Measurements from ENCODE around the gene DHX38.

DHX38 gene

DNA sequence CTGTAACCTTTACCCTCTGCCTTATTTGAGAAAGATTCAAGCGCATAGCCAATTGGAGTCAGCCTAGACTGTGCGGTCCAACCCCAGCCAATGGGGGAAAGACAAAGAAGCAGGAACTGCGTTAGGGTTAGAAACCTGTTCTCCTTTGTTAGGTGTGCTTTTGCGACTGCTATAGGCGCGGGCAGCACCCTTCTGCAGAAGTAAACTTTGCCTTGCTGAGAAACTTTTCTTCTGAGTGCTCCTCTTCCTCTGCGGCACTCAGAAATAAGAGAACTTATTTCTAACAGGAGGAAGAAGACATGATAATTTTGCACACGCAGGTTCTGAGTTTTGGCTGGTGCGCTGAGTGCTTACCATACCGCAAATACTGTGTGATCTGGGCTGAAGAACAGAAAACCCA, 9.2 kb upstream of the DHX38 start:
- DNase-seq = no peak

DNA sequence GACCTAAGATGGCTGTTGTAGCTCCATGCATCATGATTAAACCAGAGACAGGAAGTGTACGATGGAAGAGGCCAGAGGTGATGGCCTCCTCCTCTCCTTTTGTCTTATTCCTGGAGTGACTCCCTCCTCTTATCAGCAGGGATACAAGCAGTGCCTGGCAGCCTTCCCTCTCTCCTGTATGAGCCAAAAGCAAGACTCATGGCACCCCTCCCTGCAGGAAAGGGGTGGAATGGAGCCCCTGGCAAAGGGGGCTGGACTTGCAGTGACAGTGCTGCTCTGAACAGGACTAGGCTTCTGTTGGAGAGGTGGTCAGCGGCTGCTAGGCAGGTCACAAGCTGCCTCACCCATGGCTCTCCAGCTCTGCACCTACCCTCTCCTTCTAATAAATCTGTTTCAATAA, 8.6 kb upstream of the DHX38 start:
- DNase-seq = no peak

DNA sequence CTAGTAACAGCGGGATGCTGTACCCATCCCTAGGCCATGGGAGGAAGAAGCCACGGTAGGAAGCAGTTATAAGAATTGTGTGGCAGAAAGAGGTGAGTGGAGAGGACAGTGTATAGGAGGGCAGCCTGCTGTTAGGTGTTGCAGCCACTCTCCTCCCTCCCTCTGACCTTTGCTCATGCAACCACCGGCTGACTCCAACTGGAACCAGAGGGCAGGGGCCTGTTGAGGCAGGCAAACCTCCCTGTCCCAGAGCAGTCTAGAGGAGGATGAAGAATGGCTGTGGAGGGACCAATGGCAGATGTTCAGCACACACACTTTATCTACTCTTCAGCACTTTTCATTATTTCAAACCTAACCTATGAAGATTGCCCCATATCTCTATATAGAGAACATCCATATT, 2.4 kb upstream of the DHX38 start:
- DNase-seq = no peak

DNA sequence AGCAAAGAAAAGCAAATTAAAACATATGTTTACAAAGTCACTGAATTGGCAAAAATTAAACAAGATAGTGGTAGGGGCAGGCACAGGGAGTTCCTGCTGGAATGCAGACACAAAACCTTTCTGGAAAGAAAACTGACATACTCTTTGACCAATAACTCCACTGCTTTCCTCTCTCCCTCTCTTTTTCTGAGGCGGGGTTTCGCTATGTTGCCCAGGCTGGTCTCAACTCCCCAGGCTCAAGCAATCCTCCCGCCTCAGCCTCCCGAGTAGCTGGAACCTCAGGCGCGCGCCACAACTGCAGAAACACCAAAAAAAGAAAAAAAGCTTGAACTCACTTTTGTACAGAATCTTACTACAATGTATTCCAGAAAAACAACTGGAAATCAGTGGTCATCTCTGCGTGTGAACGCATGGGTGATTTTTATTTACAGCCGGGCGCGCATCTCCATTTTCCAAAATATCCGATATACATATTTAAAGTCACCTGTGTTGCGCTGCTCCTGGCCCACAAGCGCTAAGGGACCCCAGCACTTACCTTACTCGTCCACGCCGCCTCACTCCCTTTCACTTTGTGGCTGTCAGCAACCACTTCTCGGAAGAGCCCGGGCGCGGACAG, 707 bp upstream of the DHX38 start:
- DNase-seq = peak; percentile 12

DNA sequence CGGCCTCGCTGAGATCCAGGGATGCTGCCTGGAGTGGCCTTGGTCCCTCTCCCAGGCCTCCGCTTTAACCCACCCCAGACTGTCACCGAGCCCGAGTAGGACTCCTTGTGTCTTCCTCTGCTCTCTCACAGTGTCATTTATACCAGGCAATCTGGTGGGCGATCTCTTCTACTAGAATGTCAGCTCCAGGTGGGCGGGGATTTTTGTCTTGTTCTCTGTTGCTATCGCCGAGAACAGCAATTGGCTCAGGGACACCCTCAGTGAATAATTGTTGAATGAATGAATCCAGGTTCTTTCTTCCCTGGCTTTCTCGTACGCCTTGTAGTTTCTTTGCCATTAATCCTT, 591 bp downstream of the DHX38 start:
- peak; percentile 69 for DNase-seq

DNA sequence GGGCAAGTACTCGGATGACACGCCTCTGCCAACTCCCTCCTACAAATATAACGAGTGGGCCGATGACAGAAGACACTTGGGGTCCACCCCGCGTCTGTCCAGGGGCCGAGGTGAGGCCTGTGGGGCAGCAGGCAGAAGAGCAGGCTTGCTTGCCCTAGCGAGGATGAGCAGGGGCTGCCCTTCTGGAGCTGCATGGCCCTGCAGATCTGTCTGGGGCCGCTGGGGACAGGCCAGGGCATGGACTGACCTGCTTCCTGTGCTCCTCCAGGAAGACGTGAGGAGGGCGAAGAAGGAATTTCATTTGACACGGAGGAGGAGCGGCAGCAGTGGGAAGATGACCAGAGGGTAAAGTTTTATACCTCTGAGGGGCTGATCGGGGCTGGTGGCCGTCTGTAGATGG, 5.3 kb downstream of the DHX38 start:
- no peak for DNase-seq

DNA sequence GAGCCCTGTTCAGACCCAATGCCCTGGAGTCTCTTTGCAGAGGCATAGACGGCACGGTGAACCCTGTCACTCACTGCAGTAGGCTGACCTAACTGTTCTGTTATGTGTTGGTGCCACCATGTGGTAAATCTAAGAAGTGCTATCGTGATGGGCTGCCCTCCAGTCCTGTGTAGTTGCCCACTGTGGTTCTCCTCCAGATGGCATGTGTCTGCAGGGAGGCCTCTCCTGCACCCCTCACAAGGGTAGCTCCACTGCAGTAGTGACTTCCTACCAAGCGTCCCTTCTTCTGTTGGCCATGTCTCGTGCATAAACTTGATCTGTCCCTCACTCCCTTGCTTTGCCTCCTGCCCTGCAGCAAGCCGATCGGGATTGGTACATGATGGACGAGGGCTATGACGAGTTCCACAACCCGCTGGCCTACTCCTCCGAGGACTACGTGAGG, 5.8 kb downstream of the DHX38 start:
- DNase-seq = peak; percentile 63

DNA sequence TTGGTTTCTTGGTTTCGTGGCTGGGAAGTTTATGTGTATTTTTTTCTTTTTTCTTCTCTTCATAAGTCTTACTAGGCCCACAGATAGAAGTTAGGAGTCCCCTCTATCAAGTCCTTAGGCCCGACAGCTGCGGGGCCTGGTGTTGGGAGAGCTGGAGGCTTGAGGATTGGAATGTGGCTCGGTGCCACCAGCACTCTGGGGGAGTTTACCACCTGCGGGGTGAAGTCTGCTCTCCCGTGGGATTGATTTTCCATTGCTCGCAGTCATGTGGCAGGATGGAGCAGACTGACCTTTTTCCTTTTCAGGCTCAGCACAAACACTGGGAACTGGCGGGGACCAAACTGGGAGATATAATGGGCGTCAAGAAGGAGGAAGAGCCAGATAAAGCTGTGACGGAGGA, 7.5 kb downstream of the DHX38 start:
- no peak for DNase-seq

DNA sequence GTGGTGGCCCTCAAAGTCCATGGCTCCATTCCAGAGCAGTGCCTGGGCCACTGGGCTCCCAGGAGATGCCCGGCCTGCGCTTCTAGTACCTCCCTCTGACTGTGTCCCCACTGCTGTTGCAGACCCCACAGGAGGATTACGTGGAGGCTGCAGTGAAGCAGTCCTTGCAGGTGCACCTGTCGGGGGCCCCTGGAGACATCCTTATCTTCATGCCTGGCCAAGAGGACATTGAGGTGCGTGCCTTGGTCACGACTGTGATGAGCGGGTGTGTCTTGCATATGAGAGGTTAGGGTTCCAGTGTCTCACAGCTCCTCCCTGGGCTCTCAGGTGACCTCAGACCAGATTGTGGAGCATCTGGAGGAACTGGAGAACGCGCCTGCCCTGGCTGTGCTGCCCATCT, 11.3 kb downstream of the DHX38 start:
- DNase-seq = no peak

DNA sequence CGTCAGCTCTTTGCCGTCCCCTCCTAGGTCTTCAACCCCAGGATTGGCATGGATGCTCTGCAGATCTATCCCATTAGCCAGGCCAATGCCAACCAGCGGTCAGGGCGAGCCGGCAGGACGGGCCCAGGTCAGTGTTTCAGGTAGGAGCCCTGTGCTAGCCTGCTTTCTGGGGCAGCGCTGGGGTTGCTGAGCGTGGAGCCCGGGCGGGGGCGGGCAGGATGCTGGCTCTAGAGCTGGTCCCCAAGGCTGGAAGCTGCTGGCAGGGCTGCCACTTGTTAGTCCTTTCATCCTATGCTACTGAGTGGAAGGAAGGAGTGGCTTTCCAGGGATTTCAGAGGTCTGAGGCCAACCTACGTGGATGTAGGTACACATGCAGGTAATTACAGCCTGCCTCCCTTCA, 12.3 kb downstream of the DHX38 start:
- no peak for DNase-seq

DNA sequence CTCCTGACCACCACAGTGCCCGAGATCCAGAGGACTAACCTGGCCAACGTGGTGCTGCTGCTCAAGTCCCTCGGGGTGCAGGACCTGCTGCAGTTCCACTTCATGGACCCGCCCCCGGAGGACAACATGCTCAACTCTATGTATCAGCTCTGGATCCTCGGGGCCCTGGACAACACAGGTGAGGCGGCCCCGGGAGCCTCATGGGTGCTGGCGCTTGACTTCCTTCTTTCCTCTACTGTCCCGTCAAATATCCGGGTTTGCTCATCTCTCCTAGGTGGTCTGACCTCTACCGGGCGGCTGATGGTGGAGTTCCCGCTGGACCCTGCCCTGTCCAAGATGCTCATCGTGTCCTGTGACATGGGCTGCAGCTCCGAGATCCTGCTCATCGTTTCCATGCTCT, 13.7 kb downstream of the DHX38 start:
- DNase-seq = no peak

DNA sequence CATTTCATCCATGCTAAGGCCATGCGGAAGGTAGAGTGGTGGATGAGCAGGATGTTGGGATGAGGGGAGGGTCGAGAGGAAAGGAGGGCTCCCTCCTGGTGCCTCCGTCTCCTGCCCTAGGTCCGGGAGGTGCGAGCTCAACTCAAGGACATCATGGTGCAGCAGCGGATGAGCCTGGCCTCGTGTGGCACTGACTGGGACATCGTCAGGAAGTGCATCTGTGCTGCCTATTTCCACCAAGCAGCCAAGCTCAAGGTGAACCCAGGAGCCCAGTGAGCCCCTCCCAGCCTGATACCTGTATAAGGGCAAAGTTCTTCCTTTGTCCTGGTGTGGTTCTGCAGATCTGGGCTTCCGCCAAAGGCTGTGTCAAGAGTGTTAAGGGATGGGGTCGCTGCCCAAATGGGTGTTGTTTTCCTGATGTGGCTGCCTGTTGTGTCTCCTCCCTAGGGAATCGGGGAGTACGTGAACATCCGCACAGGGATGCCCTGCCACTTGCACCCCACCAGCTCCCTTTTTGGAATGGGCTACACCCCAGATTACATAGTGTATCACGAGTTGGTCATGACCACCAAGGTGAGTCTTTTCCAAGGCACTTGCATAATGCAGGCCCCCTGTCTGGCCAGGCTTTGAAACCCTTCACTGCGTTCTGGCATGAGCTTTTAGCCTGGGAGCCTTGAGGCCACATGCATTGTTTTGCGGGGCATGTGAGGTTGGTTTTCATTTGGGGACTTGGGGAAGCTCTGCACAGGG, 14.9 kb downstream of the DHX38 start:
- DNase-seq = no peak

DNA sequence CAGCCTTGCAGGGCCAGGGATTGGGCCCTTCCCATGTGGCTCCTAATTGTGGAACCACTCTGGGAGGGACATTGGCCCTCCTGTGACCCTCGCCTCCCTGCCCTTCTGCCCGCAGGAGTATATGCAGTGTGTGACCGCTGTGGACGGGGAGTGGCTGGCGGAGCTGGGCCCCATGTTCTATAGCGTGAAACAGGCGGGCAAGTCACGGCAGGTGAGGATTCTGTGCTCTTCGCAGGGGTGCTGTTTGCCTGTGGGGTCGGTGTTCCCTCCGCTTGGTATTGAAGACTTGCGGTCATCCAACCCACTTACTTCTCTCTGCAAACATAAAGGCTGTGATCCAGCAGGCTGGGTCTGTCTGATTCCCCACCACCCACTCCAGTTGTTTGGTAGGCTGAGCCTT, 15.7 kb downstream of the DHX38 start:
- DNase-seq = no peak

DNA sequence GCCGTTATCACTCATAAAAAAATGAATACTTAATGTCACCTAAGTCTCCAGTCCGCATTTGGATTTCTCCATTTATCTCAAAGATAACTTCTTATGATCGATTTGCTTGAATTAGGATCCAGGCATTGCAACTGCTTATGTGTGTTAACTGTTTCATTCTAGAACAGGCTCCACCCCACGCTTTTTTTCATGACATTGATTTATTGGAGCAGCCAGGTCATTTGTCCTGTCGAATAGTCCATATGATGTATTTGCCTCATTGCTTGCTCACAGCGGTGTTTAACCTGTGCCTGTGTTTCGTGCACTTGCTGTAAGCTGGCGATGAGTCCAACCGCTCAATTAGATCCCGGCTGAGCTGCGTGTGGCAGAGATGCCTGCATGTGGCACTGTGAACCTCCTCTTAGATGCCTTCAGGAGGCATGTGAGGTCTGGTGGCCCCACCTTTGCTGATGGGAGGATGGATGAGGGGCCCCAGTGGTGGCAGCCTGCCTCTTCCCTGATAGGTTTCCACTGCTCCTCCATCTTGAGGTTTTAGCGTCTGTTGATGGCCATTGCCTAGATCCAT, 16.4 kb downstream of the DHX38 start:
- DNase-seq = no peak

DNA sequence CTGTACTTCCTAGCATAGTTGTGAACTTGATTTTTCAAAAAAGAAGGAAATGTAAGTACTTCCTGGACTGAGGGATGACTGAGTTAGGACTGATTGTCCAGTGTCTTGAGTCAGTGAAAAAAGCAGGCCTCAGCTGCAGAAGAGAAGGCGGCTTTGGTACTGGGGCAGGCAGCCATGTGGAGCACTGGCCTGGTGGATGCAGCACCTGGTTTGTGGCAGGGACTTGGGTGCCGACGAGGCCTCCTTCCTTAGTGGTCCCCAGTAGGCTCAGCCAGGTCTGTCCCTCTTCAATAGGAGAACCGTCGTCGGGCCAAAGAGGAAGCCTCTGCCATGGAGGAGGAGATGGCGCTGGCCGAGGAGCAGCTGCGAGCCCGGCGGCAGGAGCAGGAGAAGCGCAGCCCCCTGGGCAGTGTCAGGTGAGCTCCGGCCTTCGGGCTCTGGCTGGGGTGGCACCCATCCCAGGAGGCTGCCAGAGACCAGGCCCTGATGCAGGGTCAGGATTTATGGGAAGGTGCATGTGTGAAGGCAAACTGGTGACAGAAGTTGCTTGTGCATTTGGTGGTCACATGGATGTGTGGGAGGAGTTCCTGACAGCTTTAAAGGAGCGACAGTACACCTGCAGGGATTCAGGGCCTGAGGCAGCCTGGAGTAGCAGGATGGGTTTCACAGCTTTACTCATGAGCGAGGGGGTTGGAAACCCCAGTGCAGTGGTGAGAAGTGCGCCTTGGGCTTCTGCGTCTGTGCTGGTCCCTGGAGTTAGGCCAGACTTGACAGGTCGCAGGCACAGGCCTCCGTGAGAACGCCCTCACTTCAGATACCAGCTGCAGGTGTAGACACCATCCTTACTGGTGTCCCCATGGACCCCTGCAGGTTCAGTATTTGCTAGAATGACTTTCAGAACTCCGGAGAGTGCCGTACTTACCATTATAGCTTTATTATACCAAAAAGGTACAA, 17.3 kb downstream of the DHX38 start:
- no peak for DNase-seq

DNA sequence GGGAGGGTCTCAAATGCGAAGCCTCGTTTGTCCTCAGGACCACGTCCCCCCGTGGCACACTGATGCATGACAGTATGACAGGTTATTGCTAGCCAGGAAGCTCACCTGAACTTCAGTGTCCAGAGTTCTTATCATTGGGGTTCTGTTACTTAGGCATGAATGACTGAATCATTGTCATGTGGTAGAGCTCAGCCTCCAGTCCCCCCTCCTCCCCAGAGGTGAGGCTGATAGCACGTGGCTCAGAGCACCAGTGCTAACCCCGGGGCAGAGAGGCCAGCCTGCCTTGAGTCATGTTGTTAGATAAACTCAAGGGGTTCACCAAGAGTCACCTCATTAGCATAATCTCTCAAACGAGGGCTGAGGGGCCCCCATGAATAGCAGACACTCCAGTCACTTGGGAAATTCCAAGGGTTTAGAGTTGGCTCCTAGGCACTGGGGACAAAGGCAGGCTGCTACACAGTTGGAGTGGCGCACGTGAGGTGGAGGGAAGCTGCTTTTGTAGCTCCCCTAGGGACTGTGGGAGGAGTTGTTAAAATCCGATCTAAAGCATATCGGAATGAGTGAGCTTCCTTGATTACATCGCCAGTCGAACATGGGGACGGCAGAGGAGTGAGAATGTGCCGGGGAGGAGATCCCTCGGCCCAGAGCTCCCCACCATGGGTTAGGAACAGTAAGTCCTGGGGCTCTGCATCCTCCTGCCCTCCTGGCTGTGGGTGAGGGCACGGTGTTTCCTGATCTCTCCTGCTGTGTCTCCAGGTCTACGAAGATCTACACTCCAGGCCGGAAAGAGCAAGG, 18.2 kb downstream of the DHX38 start:
- DNase-seq = no peak

DNA sequence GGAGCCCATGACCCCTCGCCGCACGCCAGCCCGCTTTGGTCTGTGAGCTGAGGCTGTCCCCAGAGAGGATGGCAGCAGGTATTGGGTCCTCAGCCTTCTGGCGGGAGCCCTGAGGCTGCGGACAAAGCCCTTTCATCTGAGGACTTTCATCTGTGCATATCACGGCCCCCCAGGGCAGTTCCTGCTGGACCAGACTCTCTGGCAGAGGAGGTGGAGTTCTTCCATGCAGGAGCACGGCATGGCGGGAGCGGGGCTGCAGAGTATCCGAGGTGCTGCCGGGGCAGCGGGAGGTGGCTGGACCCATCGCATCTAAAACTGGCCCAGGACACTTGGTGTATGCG, 18.8 kb downstream of the DHX38 start:
- no peak for DNase-seq

DNA sequence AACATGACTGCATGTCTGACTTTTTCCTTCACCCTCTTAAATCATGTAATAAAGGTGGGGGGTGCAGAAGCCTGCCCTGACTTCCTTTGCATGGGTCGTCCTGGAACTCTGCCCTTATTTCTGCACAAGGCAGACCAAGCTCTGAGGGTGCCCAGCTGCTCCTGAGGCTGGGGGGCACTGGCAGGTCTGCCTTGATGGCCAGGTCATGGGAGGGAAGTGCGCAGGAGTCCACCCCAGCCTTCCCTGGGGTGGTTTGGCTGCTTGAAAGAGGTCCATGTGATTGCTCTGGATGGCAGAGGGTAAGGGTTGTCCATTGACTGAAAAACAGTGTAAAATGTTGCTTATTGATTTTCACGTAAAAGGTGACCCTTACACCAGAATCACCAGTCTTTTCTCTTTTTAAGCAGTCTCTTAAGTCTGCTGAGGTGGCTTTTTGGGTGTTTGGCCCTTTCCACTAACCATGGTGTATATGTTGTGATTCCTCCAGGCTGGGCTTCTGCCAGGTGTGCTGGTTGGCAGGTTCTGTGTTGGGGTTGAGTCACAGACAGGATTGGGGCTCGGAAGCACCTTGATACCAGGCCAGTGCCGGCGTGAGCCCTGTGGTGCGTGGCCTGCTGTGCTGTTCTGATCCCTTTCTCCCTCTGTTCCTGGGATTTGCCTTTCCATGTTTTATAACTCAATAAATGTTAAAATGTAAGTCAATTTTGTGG, 19.4 kb downstream of the DHX38 start:
- DNase-seq = no peak

DNA sequence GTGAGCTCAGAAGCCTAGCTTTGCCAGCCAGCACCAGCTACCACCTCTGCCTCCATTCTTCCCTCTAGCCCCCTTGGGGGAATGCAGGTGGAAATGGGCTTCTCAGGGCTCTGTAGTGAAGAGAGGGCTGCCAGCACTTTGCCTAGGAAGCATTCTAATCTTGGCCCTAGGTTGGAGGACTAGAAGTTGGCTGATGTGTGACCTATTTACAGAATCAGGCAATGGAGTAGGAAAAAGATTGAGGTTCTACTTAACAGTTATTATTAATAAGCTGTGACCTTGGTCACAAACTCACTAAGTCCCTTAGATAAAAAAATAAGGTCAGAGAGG, 19.9 kb downstream of the DHX38 start:
- DNase-seq = no peak

DNA sequence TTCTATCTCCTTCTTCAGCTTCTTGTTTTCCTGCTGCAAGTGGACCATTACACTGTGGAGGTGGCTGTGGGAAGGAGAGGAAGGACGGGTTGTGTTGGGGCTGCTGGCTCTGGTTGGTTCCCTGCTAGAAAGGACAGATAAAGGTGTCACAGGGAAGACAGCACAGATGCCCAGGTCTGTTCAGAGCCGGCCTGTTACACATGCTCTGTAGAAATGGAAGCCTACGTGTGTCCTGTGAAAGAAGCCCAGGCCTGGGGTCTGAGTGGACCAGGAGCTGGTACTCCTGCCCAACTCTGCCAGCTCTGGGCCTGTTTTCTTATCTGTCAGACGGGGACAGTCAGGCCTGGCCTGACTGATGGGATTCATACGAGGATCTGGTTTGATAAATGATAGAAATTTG, 26.4 kb downstream of the DHX38 start:
- DNase-seq = no peak

DNA sequence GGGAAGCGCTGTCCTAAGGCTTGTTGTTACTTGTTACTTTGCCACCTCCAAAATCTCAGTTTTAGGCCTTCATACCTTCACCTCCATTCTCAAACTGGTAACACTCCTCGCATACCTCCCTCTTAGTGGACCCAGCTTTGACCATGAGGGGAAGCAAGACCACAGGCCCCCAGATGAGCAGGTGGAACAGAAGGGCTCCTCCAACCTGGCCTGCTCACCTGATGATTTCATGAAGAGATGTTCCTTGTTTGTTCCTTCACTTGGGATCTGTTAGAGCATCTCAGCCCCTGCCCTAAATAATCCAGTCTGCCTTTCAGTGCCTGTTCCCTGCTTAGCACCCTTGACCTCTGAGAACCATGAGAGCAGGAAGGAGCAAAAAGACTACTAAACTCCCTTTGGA, 28.7 kb downstream of the DHX38 start:
- no peak for DNase-seq

DNA sequence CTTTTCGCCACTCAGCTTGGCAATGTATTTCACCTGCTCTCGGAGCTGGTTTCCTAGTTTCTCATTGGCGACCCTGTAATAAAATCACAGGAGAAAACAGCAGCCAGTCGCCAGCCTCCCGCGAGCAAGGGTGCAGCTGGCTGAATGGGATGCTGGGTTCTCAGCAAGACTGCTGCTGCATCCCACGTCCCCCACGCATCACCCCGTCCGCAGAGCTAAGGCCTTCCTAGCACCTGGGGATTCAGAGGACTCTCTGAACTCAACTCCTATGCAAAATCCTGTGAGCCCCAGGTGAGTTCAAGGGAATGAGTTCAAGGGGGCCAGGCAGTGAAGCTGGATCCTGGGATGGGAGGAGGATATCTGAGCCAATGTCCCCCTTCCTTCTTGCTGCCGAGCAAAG, 29.3 kb downstream of the DHX38 start:
- no peak for DNase-seq
